ENCODE measurements around the gene HDAC4. TPM values are rescaled to one million over a fixed set of nuclear protein-coding genes. Genes with fewer than 3 reads are reported as not detected.

Gene HDAC4
- total and polyA plus RNA-seq, 9 of the 15 experiments (the other 6 are each of a cell fraction or from before 2014, with no cell fraction given), result 0.11 to 20.2 (median 4.0) TPM

- no peak for TF ChIP-seq ZNF318 (IDR thresholded peaks at IDR 0.05; ENCODE audit: borderline replicate concordance in 1 of 2, low read depth in 1 of 2)
- TF ChIP-seq RBM14 (IDR thresholded peaks at IDR 0.05; ENCODE audit: borderline replicate concordance, insufficient read depth, low read depth, low read length), result no peak
- no peak for TF ChIP-seq PML (IDR thresholded peaks at IDR 0.05; ENCODE audit: low read length)
- TF ChIP-seq MNT (conservative IDR thresholded peaks at IDR 0.05), result no peak
- TF ChIP-seq SIN3B (IDR thresholded peaks at IDR 0.05; ENCODE audit: low read depth), result no peak
- no peak for TF ChIP-seq ZNF431 (CRISPR knock-in tag; IDR thresholded peaks at IDR 0.05)
- no peak for TF ChIP-seq EP400 (IDR thresholded peaks at IDR 0.05)
These were observed 360.6 kb downstream of the HDAC4 start (continued) for GRCh38 chr2:239040152-239040761.
